ENCODE measurements around the gene IFIT1.

Gene IFIT1

GRCh38 chr10:89367529-89367928 lies 24.9 kb upstream of the IFIT1 start:
- no peak for TF ChIP-seq CTCF (IDR thresholded peaks at IDR 0.05; ENCODE audit: borderline replicate concordance, insufficient read depth, low read depth, low read length)
- no peak overlapping the region for H3K4me3 ChIP-seq (ENCODE audit: low read depth, low read length)

DNA sequence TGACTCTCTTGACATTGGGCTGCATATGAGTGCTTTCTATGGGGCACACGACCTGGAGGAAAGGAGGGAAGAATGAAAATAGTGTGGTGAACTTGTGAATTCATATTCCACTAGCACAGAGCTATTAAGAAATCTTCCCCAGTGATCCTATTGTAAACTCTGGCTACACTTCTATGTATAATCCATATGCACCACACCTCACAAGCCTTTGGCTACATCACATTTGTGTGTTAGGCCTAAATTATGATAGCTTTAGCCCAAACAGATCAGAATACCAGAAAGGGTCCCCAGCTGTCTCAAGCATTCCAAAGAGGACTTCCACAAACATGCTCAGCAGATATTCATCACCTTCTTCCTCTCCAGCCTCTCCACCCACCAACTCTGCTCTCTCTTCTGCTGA lies 24.3 kb upstream of the IFIT1 start:
- no peak for TF ChIP-seq CTCF (IDR thresholded peaks at IDR 0.05; ENCODE audit: borderline replicate concordance, insufficient read depth, low read depth, low read length)
- H3K4me3 ChIP-seq (ENCODE audit: low read depth, low read length): no peak overlapping the region

GRCh38 chr10:89369156-89370105 lies 23.0 kb upstream of the IFIT1 start:
- no peak overlapping the region for H3K4me3 ChIP-seq (ENCODE audit: low read depth, low read length)
- no peak; the same call in 1 of the 2 replicates for TF ChIP-seq CTCF (IDR thresholded peaks at IDR 0.05; ENCODE audit: borderline replicate concordance, insufficient read depth, low read depth, low read length)

DNA sequence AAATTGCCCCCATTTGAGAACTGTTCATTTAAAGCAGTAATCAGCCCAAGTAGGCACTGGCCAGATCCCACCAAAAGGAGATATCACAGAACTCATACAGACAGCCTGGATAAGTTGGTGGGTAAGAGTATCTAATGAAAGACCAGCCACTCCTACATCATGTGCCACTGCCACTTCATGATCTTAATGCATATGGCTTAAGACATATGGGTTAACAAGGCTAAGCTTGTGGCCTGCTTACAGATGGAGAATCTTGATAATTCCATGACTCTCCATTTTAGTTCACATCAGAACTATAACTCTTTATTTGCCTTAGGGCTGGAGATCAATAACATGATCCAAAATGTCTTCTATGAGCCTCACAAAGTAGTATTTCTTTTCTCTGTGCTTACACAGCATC lies 21.3 kb upstream of the IFIT1 start:
- TF ChIP-seq CTCF (IDR thresholded peaks at IDR 0.05; ENCODE audit: borderline replicate concordance, insufficient read depth, low read depth, low read length): no peak
- no peak overlapping the region for H3K4me3 ChIP-seq (ENCODE audit: low read depth, low read length)

DNA sequence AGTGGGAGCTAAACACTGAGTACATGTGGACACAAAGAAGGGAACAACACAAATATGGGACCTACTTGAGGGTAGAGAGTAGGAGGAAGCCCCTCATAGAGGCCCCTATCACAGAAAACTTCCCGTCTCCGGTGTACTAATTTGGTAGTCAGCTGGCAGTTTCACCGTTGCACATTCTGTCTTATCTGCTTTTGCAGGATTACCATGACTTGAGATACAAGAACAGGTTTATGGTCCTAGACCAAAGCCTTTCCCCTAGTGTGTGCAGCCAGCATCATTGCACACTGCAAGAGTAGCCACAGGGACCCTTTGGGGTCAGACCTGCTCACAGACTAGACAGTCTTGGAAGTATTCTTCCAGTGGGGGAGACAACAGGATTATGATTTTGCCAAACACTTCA lies 20.4 kb upstream of the IFIT1 start:
- H3K4me3 ChIP-seq (ENCODE audit: low read depth, low read length): no peak overlapping the region
- TF ChIP-seq CTCF (IDR thresholded peaks at IDR 0.05; ENCODE audit: borderline replicate concordance, insufficient read depth, low read depth, low read length): no peak

GRCh38 chr10:89373916-89374711 lies 18.3 kb upstream of the IFIT1 start:
- TF ChIP-seq CTCF (IDR thresholded peaks at IDR 0.05; ENCODE audit: borderline replicate concordance, insufficient read depth, low read depth, low read length): no peak
- H3K4me3 ChIP-seq (ENCODE audit: low read depth, low read length): no peak overlapping the region
